ENCODE results near the gene ADH5.
A peak's percentile ranks its signal among the peaks of the same experiment; 100 is the strongest.
"Not testable (repeated sequence)": the region's sequence is repeated elsewhere in the genome, so short reads cannot be mapped to it uniquely, and the experiment has no call there.

The ADH5 gene

DNA sequence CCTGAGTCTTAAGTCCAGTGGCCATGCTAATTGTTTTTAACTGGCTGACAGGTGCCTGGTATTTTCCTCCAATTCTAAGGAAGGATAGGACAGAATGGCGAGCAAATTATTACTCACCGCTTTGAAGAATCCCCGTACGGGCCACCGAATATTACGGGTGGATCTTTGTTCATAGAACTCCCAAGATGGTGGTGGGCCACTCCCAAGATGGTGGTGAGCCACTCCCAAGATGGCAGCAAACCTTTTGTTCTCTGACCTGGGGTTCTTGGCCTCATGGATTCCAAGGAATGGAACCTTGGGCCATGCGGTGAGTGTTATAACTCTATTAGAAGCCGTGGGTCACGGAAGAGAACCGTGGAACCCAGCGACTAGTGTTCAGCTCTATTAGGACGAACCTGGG, 20.7 kb upstream of the ADH5 start:
- H3K36me3 ChIP-seq (ENCODE audit: control insufficient read depth, insufficient read depth, low read length, severe bottlenecking); H3K4me1 ChIP-seq (ENCODE audit: control insufficient read depth, insufficient read depth, low read length); H3K9ac ChIP-seq (ENCODE audit: low read length); H3K27me3 ChIP-seq (replicated peaks; ENCODE audit: control insufficient read depth, insufficient read depth, low read length); H3K9me3 ChIP-seq (ENCODE audit: control insufficient read depth, low read length); DNase-seq (ENCODE audit: low read depth); H3K4me3 ChIP-seq (ENCODE audit: low read length): not testable (repeated sequence)

DNA sequence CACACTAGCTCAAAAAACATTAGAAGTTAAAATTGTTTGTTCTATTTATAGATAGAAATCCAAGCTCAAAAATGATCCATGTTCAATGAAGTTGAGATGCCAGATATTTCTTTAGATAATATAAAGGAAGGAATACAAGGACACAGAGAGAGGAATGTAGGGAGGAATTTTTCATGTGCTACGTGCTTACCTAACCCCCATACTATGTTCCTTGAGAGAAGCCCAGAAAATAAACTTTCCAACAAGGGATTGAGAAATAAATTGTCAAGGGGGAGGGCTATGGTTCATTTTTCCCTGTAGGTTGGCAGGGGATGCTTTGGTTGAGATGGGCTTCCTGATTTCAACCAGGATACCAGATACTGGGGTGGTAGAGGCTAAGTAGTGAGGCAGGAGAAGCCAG, 15.6 kb upstream of the ADH5 start:
- Histone ChIP-seq H3K4me1 (ENCODE audit: control insufficient read depth, insufficient read depth, low read length) (peaks cover 41% of the 10 kb centered on the region), H3K36me3 (ENCODE audit: control insufficient read depth, insufficient read depth, low read length, severe bottlenecking) (no peaks in the 10 kb centered on the region), H3K9ac (ENCODE audit: low read length) (peak overlapping the region; percentile 35), H3K27me3 (replicated peaks; ENCODE audit: control insufficient read depth, insufficient read depth, low read length) (no peaks in the 10 kb centered on the region), H3K9me3 (ENCODE audit: control insufficient read depth, low read length) (no peaks in the 10 kb centered on the region), H3K4me3 (ENCODE audit: low read length) (peak overlapping the region; percentile 6)
- peak; percentile 53 for DNase-seq (ENCODE audit: low read depth)

DNA sequence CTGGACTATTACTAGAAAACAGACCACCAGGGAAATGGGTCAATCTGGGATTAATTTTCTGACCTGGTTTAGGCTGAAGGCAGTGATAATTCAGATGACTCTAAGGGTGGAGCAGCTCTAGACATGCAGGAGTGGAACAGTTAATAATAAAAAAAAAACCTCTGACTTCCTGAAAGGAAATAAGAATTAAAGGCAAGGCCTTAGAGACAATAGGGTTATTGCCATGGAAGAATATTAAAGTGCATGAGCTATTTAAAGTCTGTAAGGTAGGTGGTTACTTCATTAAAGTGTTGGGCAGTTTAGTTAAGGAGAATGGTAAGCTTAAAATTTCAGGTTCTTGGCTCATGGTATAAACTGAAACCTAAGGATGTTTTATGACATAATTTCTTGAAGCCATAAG, 14.6 kb upstream of the ADH5 start:
- peak overlapping the region; percentile 35 for H3K9ac ChIP-seq (ENCODE audit: low read length)
- no peaks in the 10 kb centered on the region for H3K36me3 ChIP-seq (ENCODE audit: control insufficient read depth, insufficient read depth, low read length, severe bottlenecking)
- no peaks in the 10 kb centered on the region for H3K27me3 ChIP-seq (replicated peaks; ENCODE audit: control insufficient read depth, insufficient read depth, low read length)
- DNase-seq (ENCODE audit: low read depth) = no peak
- H3K9me3 ChIP-seq (ENCODE audit: control insufficient read depth, low read length) = no peaks in the 10 kb centered on the region
- H3K4me3 ChIP-seq (ENCODE audit: low read length) = no peak overlapping the region
- peaks cover 41% of the 10 kb centered on the region for H3K4me1 ChIP-seq (ENCODE audit: control insufficient read depth, insufficient read depth, low read length)

DNA sequence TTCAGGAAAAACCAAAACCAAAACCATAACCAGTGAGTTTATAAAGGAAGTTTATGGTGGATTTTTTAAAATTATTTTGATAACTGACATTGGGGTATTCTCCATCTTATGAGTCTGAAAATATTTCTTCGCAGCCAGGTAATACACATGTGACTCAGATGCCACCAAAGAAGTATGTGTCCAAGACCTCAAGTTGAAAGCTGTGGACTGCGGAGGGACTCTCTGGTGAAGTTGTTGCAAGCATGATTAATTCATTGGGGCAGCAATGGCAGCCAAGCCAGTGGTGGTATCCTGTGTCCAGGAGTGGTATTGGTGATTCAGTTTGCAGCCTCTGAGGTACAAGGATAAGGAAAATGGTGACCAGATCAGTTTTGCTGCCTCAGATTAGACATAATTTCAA, 14.0 kb upstream of the ADH5 start:
- DNase-seq (ENCODE audit: low read depth) = no peak
- Histone ChIP-seq H3K36me3 (ENCODE audit: control insufficient read depth, insufficient read depth, low read length, severe bottlenecking) (no peaks in the 10 kb centered on the region), H3K4me1 (ENCODE audit: control insufficient read depth, insufficient read depth, low read length) (peaks cover 41% of the 10 kb centered on the region), H3K9me3 (ENCODE audit: control insufficient read depth, low read length) (no peaks in the 10 kb centered on the region), H3K4me3 (ENCODE audit: low read length) (no peak overlapping the region), H3K27me3 (replicated peaks; ENCODE audit: control insufficient read depth, insufficient read depth, low read length) (no peaks in the 10 kb centered on the region), H3K9ac (ENCODE audit: low read length) (no peak overlapping the region)

DNA sequence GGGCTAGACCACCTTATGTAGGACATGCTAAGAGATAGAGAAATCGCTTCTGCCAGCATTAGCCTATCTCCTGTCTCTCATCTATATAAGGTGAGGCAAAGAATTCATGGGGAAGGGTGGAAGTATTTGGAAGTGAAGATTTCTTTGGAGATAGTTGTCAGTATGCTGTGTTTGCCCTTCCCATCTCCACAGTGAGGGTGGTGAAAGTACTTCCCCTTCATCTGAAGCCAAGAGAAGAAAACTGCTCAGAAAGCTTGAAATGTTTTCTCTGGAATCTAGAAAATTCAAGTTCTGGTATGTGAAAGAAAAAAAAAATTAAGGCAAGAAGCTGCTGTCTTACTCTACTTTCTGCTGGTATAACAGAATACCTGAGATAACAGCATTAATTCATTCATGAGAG, 12.3 kb upstream of the ADH5 start:
- Histone ChIP-seq H3K9me3 (ENCODE audit: control insufficient read depth, low read length) (no peaks in the 10 kb centered on the region), H3K4me3 (ENCODE audit: low read length) (no peak overlapping the region), H3K9ac (ENCODE audit: low read length) (peak overlapping the region; percentile 56), H3K36me3 (ENCODE audit: control insufficient read depth, insufficient read depth, low read length, severe bottlenecking) (no peaks in the 10 kb centered on the region), H3K4me1 (ENCODE audit: control insufficient read depth, insufficient read depth, low read length) (peaks cover 41% of the 10 kb centered on the region), H3K27me3 (replicated peaks; ENCODE audit: control insufficient read depth, insufficient read depth, low read length) (no peaks in the 10 kb centered on the region)
- peak; percentile 31 for DNase-seq (ENCODE audit: low read depth)

DNA sequence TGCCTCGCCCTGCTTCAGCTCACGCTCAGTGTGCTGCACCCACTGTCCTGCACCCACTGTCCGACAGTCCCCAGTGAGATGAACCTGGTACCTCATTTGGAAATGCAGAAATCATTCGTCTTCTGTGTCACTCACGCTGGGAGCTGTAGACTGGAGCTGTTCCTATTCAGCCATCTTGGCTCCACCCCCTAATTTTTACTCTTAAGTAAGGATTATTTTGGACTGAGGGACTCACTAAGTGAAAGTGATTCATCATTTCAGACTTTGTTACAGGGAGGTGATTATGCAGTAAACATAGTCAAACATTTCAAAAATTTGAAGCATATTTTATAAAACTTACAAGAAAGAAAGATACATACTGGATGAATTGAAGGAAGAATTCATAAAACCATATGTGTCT, 11.2 kb upstream of the ADH5 start:
- not testable (repeated sequence) for H3K27me3 ChIP-seq (replicated peaks; ENCODE audit: control insufficient read depth, insufficient read depth, low read length); H3K36me3 ChIP-seq (ENCODE audit: control insufficient read depth, insufficient read depth, low read length, severe bottlenecking); H3K9me3 ChIP-seq (ENCODE audit: control insufficient read depth, low read length)
- Histone ChIP-seq H3K4me1 (ENCODE audit: control insufficient read depth, insufficient read depth, low read length) (peaks cover 41% of the 10 kb centered on the region), H3K9ac (ENCODE audit: low read length) (peak overlapping the region; percentile 51), H3K4me3 (ENCODE audit: low read length) (peak overlapping the region; percentile 19)
- peak; percentile 46 for DNase-seq (ENCODE audit: low read depth)

DNA sequence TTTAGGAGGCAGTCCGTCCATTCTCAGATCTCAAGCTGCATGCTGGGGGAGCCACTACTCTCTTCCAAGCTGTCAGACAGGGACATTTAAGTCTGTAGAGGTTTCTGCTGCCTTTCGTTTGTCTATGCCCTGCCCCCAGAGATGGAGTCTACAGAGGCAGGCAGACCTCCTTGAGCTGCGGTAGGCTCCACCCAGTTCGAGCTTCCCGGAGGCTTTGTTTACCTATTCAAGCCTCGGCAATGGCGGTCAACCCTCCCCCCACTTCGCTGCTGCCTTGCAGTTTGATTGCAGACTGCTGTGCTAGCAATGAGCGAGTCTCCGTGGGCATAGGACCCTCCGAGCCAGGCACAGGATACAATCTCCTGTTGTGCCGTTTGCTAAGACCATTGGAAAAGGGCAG, 10.7 kb upstream of the ADH5 start:
- Histone ChIP-seq H3K27me3 (replicated peaks; ENCODE audit: control insufficient read depth, insufficient read depth, low read length) (no peaks in the 10 kb centered on the region), H3K36me3 (ENCODE audit: control insufficient read depth, insufficient read depth, low read length, severe bottlenecking) (no peaks in the 10 kb centered on the region)
- DNase-seq (ENCODE audit: low read depth) = no peak

DNA sequence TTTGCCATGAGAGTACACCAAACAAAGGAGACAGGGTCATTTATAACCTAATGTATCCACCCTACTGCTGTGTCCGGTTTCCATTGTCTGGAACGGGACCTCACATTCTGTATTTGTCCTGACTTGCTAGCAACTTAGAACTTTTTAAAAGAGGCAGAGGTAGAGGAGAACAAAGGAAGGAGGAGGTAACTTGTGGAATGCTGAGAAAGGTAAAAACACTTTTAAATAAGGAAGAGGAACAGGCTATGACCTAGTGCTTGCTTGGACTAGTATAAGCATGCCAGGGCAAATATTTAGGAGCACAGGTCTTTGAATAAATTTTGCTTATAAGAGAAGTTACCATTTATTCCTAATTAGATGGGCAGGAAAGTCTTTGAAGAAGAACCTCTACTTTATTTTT, 3.3 kb upstream of the ADH5 start:
- H3K36me3 ChIP-seq (ENCODE audit: control insufficient read depth, insufficient read depth, low read length, severe bottlenecking); H3K9me3 ChIP-seq (ENCODE audit: control insufficient read depth, low read length); DNase-seq (ENCODE audit: low read depth); H3K27me3 ChIP-seq (replicated peaks; ENCODE audit: control insufficient read depth, insufficient read depth, low read length): not testable (repeated sequence)
- peak overlapping the region; percentile 100 for H3K9ac ChIP-seq (ENCODE audit: low read length)
- H3K4me1 ChIP-seq (ENCODE audit: control insufficient read depth, insufficient read depth, low read length) = peaks cover 28% of the 10 kb centered on the region
- H3K4me3 ChIP-seq (ENCODE audit: low read length) = peak overlapping the region; percentile 100

More for the DNA sequence above, 10.7 kb upstream of the ADH5 start:
- no peak overlapping the region for H3K9ac ChIP-seq (ENCODE audit: low read length)
- no peaks in the 10 kb centered on the region for H3K9me3 ChIP-seq (ENCODE audit: control insufficient read depth, low read length)
- no peak overlapping the region for H3K4me3 ChIP-seq (ENCODE audit: low read length)
- H3K4me1 ChIP-seq (ENCODE audit: control insufficient read depth, insufficient read depth, low read length) = peaks cover 39% of the 10 kb centered on the region

DNA sequence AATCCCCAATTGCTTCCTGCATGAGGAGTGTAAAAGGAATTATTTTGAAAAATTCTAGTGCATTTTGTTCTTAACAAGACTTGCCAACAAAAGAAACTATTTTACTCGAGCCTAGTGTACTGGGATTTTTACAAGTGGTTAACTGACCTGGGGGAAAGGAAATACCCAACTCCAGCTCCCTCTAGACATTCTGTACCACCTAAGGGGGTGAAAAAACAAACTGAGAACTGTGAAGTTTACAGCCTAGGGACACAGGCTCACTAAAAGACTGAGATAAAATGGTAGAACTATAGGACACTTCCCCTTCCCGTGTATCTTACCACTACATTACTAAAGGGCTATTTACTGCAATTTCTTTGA, 2.6 kb upstream of the ADH5 start:
- H3K4me3 ChIP-seq (ENCODE audit: low read length) = peak overlapping the region; percentile 100
- peaks cover 33% of the 10 kb centered on the region for H3K4me1 ChIP-seq (ENCODE audit: control insufficient read depth, insufficient read depth, low read length)
- peak overlapping the region; percentile 100 for H3K9ac ChIP-seq (ENCODE audit: low read length)
- H3K9me3 ChIP-seq (ENCODE audit: control insufficient read depth, low read length) = no peaks in the 10 kb centered on the region
- DNase-seq (ENCODE audit: low read depth) = peak; percentile 21
- H3K36me3 ChIP-seq (ENCODE audit: control insufficient read depth, insufficient read depth, low read length, severe bottlenecking) = no peaks in the 10 kb centered on the region
- no peaks in the 10 kb centered on the region for H3K27me3 ChIP-seq (replicated peaks; ENCODE audit: control insufficient read depth, insufficient read depth, low read length)

DNA sequence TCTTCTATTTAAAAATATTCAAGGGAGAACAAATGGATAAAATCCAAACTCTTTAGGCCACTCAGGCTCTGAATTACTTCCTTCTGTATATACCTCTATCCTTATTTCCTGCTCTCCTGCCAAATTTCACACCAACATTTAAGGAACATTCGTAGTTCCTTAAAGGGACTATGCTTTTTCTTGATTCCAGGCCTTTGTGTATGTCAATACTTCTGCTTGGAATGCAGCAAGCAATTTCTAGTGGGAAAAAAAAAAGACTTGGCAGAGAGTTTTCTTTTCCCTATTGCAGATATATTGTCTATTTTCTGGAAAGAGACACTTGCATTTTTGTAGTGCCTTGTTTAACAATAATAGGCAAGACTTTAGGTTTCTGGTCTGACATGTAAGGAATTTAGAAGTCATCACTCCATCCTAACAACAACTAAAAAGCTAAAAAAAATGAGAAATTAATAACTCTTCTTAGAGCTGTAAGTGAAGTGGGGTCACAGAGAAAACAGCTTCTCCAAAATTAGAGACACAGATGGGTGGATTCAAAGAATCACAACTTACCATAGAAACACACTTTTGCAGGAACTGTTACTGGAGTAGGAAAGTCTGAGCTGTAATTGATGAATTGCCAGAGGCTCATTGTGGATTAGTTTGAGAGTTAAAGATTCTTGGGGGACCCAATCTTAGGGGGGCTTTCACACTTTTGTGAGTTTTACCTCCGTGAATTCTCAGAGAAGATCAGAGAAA, 2.1 kb upstream of the ADH5 start:
- H3K9me3 ChIP-seq (ENCODE audit: control insufficient read depth, low read length) = no peaks in the 10 kb centered on the region
- peaks cover 5% of the 10 kb centered on the region for H3K36me3 ChIP-seq (ENCODE audit: control insufficient read depth, insufficient read depth, low read length, severe bottlenecking)
- H3K27me3 ChIP-seq (replicated peaks; ENCODE audit: control insufficient read depth, insufficient read depth, low read length) = no peaks in the 10 kb centered on the region
- H3K4me3 ChIP-seq (ENCODE audit: low read length) = peak overlapping the region; percentile 100
- peak; percentile 50 for DNase-seq (ENCODE audit: low read depth)
- H3K4me1 ChIP-seq (ENCODE audit: control insufficient read depth, insufficient read depth, low read length) = peaks cover 38% of the 10 kb centered on the region
- peak overlapping the region; percentile 100 for H3K9ac ChIP-seq (ENCODE audit: low read length)

DNA sequence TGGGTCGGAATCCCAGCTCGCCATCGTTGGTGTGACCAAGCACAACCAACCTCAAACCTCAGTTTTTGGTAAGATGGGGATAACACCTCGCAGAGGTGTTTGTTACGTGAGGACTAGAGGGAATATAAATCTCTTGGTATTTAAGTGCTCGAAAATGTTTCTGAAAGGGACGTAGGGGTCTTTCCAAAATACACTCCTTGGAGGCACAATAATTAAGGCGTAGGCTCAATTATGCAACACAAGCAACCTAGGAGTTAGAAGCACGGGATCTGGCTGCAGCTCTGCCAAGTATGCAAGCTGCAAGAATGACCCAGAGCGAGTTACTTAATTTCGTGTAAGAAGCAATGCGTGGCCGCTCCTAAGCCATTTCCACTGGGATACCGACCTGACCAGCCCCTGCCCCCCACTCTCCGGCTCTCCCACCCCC, 552 bp downstream of the ADH5 start:
- H3K4me3 ChIP-seq (ENCODE audit: low read length) = peak overlapping the region; percentile 100
- H3K4me1 ChIP-seq (ENCODE audit: control insufficient read depth, insufficient read depth, low read length) = peaks cover 54% of the 10 kb centered on the region
- H3K27me3 ChIP-seq (replicated peaks; ENCODE audit: control insufficient read depth, insufficient read depth, low read length) = no peaks in the 10 kb centered on the region
- peaks cover 31% of the 10 kb centered on the region for H3K36me3 ChIP-seq (ENCODE audit: control insufficient read depth, insufficient read depth, low read length, severe bottlenecking)
- peak; percentile 91 for DNase-seq (ENCODE audit: low read depth)
- H3K9ac ChIP-seq (ENCODE audit: low read length) = peak overlapping the region; percentile 100
- no peaks in the 10 kb centered on the region for H3K9me3 ChIP-seq (ENCODE audit: control insufficient read depth, low read length)

DNA sequence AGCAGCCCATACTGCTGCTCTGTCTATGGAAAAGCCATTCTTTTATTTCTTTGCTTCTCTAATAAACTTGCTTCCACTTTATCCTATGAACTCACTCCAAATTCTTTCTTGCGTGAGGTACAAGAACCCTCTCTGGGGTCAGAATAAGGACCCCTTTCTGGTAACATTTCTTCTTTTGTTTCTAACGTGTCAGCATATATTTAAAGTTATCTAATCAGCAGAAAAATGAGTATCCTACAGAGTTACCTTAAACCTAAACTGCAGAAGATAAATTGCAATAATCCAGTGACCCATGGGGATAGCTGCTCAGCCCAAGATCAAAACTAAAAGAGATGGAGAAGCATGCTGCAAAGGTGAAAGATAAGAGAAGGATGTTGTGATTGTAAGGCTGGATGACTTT, 4.0 kb downstream of the ADH5 start:
- DNase-seq (ENCODE audit: low read depth) = no peak
- H3K9ac ChIP-seq (ENCODE audit: low read length) = no peak overlapping the region

More for the DNA sequence above, 4.0 kb downstream of the ADH5 start:
- Histone ChIP-seq H3K4me1 (ENCODE audit: control insufficient read depth, insufficient read depth, low read length) (peaks cover 40% of the 10 kb centered on the region), H3K36me3 (ENCODE audit: control insufficient read depth, insufficient read depth, low read length, severe bottlenecking) (peaks cover 66% of the 10 kb centered on the region), H3K4me3 (ENCODE audit: low read length) (no peak overlapping the region), H3K9me3 (ENCODE audit: control insufficient read depth, low read length) (no peaks in the 10 kb centered on the region), H3K27me3 (replicated peaks; ENCODE audit: control insufficient read depth, insufficient read depth, low read length) (no peaks in the 10 kb centered on the region)

Data from adipocyte (in vitro differentiated cells).